OCI-LY3 (cell line): ENCODE measurements around the gene MIOX.

ENCODE experiments used
- EZH2phosphoT487 ChIP-seq: fragments of 200-600 bp; shearing (Covaris generic); IDR thresholded peaks from 2 replicates; pipeline ENCODE4 v1.6.1; 2018; ENCODE audit warnings: antibody characterized with exemption, mixed run types, low read depth
- TF ChIP-seq, protein P1 (sequence below): fragments of 200-600, 300-600 bp; sonication (generic); IDR thresholded peaks from 2 replicates; pipeline ENCODE4 v1.5.1; 2014; ENCODE audit warnings: antibody characterized with exemption, low read length, low read depth

DNA sequence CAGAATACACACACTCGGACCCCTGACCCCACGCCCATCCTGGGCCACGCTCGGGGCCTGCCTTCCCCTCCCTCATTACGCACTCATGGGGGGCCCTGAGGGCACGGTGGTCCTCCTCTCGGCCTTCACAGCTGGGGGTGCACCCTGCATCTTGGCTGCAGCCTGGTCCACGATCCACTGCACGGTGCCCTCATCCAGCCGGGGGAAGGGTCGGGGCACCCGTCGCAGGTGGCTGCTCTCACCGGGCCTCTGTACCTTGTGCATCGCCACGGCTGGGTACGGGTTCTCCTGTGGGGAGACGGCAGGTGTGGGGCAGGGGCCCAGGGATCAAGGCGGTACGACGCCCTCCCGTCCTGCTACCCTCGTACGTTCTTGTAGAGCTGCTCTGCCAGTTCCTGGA, 22.2 kb upstream of the MIOX start:
- TF ChIP-seq, protein P1, sequence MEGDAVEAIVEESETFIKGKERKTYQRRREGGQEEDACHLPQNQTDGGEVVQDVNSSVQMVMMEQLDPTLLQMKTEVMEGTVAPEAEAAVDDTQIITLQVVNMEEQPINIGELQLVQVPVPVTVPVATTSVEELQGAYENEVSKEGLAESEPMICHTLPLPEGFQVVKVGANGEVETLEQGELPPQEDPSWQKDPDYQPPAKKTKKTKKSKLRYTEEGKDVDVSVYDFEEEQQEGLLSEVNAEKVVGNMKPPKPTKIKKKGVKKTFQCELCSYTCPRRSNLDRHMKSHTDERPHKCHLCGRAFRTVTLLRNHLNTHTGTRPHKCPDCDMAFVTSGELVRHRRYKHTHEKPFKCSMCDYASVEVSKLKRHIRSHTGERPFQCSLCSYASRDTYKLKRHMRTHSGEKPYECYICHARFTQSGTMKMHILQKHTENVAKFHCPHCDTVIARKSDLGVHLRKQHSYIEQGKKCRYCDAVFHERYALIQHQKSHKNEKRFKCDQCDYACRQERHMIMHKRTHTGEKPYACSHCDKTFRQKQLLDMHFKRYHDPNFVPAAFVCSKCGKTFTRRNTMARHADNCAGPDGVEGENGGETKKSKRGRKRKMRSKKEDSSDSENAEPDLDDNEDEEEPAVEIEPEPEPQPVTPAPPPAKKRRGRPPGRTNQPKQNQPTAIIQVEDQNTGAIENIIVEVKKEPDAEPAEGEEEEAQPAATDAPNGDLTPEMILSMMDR, result no peak
- no peak for TF ChIP-seq EZH2phosphoT487
